T47D (cell line): ENCODE data around the gene AVEN.
A peak's percentile ranks its signal among the peaks of the same experiment; 100 is the strongest.

ENCODE experiments used
- DNase-seq, 2 experiments: peaks; one replicate each; pipeline versions ENCODE4 v3.0.0 to v3.0.0-alpha.2; 2011 to 2012; ENCODE audit warnings: low read depth in 1 of 2, low spot score in 1 of 2
- JUND ChIP-seq: IDR thresholded peaks from 2 replicates; pipeline ENCODE4 v1.6.1; 2012; ENCODE audit warnings: low read depth
- in situ Hi-C: cut with HindIII; loops from 2 replicates; pipeline ENCODE4 v1.10.0; 2016; ENCODE audit warnings: low sequenced_read_pairs, low pct_unique_long_range_greater_than_20kb

AVEN gene

GRCh38 chr15:33915571-33916407, 123.2 kb downstream of the AVEN start:
- peak in 1 of 2 experiments; percentile 62 for DNase-seq

GRCh38 chr15:33913459-33913858, 125.5 kb downstream of the AVEN start:
- DNase-seq, result no peak
- no peak for TF ChIP-seq JUND
- in situ Hi-C loops, result no loop called here

More at GRCh38 chr15:33915571-33916407, 123.2 kb downstream of the AVEN start:
- TF ChIP-seq JUND, result no peak
- in situ Hi-C loops, result no loop called here

GRCh38 chr15:33912326-33912725, 126.7 kb downstream of the AVEN start:
- in situ Hi-C loops, result no loop called here
- DNase-seq, result no peak
- no peak for TF ChIP-seq JUND

DNA sequence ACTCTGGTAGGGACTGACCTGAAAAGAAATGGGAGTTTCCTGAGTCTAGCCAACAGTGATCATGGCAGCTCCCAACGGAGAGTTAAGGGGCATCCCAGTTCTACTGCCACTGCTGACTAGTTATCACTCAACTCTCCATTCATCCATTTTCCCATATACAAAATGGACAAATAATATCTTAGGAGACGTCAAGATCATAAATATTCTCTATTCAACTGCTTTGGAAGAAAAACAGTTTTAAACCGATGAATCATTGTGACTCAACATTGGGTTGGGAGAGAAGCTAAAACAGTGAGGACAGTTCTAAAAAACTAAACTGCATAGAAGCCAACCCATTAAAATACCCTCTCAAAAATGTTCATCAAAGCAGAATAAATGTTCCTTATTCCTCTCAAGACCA, 128.3 kb downstream of the AVEN start:
- in situ Hi-C loops, result no loop called here
- no peak for TF ChIP-seq JUND
- DNase-seq, result no peak

GRCh38 chr15:33908406-33908805, 130.6 kb downstream of the AVEN start:
- in situ Hi-C loops, result no loop called here
- no peak for TF ChIP-seq JUND
- no peak for DNase-seq

GRCh38 chr15:33907326-33907725, 131.7 kb downstream of the AVEN start:
- no peak for TF ChIP-seq JUND
- in situ Hi-C loops, result no loop called here
- no peak for DNase-seq

DNA sequence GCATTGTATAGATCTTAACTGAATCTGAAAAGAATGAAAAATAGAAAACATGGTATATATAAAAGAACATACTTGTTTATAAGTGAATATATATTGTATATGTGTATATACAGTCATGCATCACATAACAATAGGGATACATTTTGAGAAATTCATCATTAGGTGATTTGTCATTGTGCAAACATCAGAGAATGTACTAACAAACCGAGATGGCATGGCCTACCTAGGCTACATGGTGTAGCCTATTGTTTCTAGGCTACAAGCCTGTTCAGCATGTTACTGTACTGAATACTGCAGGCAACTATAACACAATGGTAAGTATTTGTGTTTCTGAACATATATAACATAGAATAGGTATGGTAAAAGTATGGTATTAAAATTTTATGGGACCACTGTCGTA, 135.3 kb downstream of the AVEN start:
- in situ Hi-C loops, result no loop called here
- DNase-seq, result no peak
- TF ChIP-seq JUND, result no peak

- no peak for DNase-seq
- TF ChIP-seq JUND, result no peak
- in situ Hi-C loops, result no loop called here
Observed at GRCh38 chr15:33902043-33902442, 137.0 kb downstream of the AVEN start.

GRCh38 chr15:33894193-33894592, 144.8 kb downstream of the AVEN start:
- no peak for TF ChIP-seq JUND
- DNase-seq, result no peak
- in situ Hi-C loops, result no loop called here

DNA sequence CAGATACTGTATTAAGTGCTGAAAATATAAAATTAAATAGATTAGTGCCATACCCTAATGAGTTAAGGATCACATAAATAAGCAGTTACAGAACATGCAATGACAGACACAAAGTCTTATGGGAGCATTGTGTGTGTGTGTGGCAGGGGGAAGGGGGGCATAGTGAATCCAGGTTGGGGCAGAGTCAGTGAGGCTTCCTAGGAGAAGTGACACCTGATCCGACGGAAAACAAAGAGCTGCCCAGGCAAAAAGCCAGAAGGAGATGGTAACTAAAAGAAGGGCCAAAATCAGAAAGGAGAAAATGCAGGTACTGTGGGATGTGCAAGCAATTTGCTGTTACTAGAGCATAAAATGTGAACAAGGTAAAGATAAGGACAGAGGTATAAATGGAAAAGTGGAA, 150.8 kb downstream of the AVEN start:
- no peak for DNase-seq
- in situ Hi-C loops, result no loop called here
- no peak for TF ChIP-seq JUND

DNA sequence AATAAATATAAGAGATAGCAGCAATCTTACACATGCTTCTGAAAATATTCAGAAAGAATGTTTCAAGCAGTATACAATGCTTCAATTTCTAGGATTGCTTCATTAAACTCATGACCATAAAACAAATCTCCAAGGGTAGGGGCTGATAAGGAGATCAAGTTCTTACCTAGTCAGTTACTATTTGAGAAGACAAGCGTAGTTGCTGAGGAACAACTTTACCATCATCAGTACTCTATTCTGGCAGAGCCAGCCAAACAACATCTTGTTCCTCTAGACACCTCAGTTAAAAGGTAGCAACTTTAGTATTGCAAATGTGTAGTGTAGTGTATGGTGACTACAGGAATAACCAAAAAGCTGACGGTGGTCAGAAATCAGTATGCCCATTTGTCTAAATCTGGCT, 156.1 kb downstream of the AVEN start:
- in situ Hi-C loops, result no loop called here
- no peak for DNase-seq
- no peak for TF ChIP-seq JUND

- TF ChIP-seq JUND, result no peak
- DNase-seq, result no peak
- in situ Hi-C loops, result no loop called here
Observed at GRCh38 chr15:33874156-33874555, 164.8 kb downstream of the AVEN start.

DNA sequence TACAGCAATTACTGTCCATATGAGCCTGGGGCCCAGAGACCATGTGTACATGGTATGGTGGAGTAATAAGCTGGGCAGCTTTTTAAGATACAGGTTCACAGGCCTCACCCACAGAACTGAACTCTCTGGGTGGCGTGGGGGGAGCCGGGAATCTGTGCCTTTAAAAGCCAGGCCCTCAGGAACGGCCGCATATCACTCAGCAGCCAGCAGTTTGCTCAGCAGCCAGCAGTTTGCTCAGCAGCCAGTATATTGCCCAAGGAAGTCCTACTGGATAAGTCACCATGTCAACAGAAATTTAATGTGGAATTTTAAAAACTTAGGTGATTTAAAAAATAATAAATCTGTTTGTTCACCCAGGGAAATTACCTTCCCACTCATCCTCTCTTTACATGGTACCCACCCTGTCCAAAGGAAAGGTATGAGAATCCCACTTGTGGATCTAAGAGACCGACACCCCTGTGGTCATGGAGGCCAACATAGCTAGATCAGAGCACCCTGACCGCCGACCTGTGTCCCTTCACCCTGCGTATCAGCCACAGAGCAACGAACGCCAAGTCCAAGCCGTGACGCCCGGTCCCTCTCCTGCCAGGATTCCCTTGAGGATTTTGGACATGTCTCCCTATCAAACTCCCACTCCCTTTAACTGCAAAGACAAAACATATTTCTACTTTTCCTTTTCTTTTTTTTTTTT, 166.4 kb downstream of the AVEN start:
- in situ Hi-C loops, result no loop called here
- no peak for DNase-seq

More for the DNA sequence above, 166.4 kb downstream of the AVEN start:
- no peak for TF ChIP-seq JUND
